Body of pancreas (tissue), 4 donors: Measurements from ENCODE around the gene FAM107B.

Experiments
- CTCF ChIP-seq, 7 experiments: fragments of 450-650 bp in 4 of 7; fragments of 200-600 bp in 3 of 7; sonication (generic) in 3 of 7; IDR thresholded peaks; one replicate each; pipeline ENCODE4 v1.5.1; 2016 to 2019; ENCODE audit warnings: antibody characterized with exemption in 7 of 7
- POLR2A ChIP-seq, 3 donors: fragments of 450-650 bp; IDR thresholded peaks; one replicate each; pipeline ENCODE4 v1.6.1; 2016; ENCODE audit warnings: antibody characterized with exemption in 3 of 3, mild to moderate bottlenecking in 2 of 3

- no peak for TF ChIP-seq CTCF (IDR thresholded peaks at IDR 0.05)
- no peak for TF ChIP-seq POLR2A (IDR thresholded peaks at IDR 0.05)
These were observed 78.7 kb downstream of the FAM107B start for GRCh38 chr10:14695847-14696480.
